HG03439 (cell line): ENCODE measurements around the gene SGMS2.

Experiments used
- ATAC-seq: cut with Tn5 transposase; IDR thresholded peaks from one replicate; pipeline ENCODE4 v1.9.1; 2021; ENCODE audit warnings: mild to moderate bottlenecking, moderate library complexity; ENCODE audit not compliant: unreplicated experiment

SGMS2 gene

GRCh38 chr4:107824350-107825071, at the start of gene SGMS2:
Gene SGMS2, plus strand, starts transcription at chr4:107824932. Its CDS starts 70,622 bp downstream, at chr4:107895554.
- peak; percentile 67 for ATAC-seq

- ATAC-seq = no peak
Observed at GRCh38 chr4:107777890-107778289, 46.8 kb upstream of the SGMS2 start.

GRCh38 chr4:107778784-107779530, 45.8 kb upstream of the SGMS2 start:
- no peak for ATAC-seq

GRCh38 chr4:107780665-107781064, 44.1 kb upstream of the SGMS2 start:
- no peak for ATAC-seq

- no peak for ATAC-seq
Observed at GRCh38 chr4:107791902-107792301, 32.8 kb upstream of the SGMS2 start.

GRCh38 chr4:107792711-107793110, 32.0 kb upstream of the SGMS2 start:
- ATAC-seq = no peak

GRCh38 chr4:107793996-107794395, 30.7 kb upstream of the SGMS2 start:
- no peak for ATAC-seq

GRCh38 chr4:107799669-107800450, 24.9 kb upstream of the SGMS2 start:
- ATAC-seq = no peak

GRCh38 chr4:107800706-107801105, 24.0 kb upstream of the SGMS2 start:
- no peak for ATAC-seq

GRCh38 chr4:107801766-107802211, 22.9 kb upstream of the SGMS2 start:
- ATAC-seq = no peak

- no peak for ATAC-seq
Observed at GRCh38 chr4:107804956-107805355, 19.8 kb upstream of the SGMS2 start.

- no peak for ATAC-seq
Observed at GRCh38 chr4:107806196-107806595, 18.5 kb upstream of the SGMS2 start.

- no peak for ATAC-seq
Observed at GRCh38 chr4:107808572-107808971, 16.2 kb upstream of the SGMS2 start.

GRCh38 chr4:107809210-107809609, 15.5 kb upstream of the SGMS2 start:
- no peak for ATAC-seq

GRCh38 chr4:107814758-107815157, 10.0 kb upstream of the SGMS2 start:
- no peak for ATAC-seq

- ATAC-seq = no peak
Observed at GRCh38 chr4:107815158-107815557, 9.6 kb upstream of the SGMS2 start.

- no peak for ATAC-seq
Observed at GRCh38 chr4:107818301-107818910, 6.3 kb upstream of the SGMS2 start.

- ATAC-seq = no peak
Observed at GRCh38 chr4:107823870-107824349, 822 bp upstream of the SGMS2 start.

GRCh38 chr4:107825072-107825824, 516 bp downstream of the SGMS2 start:
- ATAC-seq = peak; percentile 24

GRCh38 chr4:107826421-107826980, 1.8 kb downstream of the SGMS2 start:
- no peak for ATAC-seq
